HTR-8/SVneo (cell line): ENCODE measurements around the gene GNL1.
"Not testable (repeated sequence)": the region's sequence is repeated elsewhere in the genome, so short reads cannot be mapped to it uniquely, and the experiment has no call there.

ENCODE experiments used
- DNase-seq: peaks from one replicate; pipeline ENCODE4 v3.0.0; 2011; ENCODE audit warnings: low spot score, mixed read lengths; ENCODE audit not compliant: insufficient read length
- FAIRE-seq: peaks from 2 replicates; lab custom pipeline; 2011; peaks lifted over from hg19 to GRCh38; lab: Jason Lieb, UNC

GNL1 gene

DNA sequence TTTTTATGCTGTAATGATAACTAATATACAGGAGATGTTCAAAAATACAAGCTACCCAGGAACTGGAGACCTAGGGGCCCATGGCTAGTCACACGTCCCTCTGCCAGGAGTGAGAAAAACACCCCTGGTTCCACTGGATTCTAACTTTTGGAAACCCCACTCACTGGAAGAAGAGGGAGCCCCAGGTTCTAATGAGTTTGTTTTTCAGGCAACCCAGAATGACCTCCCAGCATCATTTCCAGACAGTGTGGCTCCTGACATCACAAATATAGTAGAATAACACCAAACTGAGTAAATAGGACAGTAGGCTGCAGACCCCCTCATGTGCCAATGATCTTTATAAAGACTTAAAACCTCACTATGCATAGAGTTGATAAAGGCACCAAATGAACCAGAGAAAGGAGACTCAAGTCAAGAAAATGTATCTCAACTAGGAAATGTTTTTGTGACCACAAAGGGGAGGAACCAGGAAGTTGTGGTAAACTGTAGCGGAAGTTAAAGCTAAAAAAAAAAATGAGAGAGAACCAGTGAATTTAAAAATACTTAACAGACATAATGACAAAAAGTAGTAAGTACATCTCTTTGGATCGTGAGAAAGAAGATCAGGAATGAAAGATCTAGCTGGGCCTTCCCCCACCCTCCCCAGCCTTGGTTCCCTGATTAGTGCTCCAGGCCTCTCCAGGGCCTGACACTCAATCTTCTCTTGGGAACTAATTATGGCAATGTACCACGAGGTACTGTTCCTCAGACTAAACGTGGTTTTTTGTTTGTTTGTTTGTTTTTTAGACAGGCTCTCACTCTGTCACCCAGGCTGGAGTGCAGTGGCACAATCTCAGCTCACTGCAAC lies 47.2 kb downstream of the GNL1 start:
- no peak for DNase-seq
- no peak for FAIRE-seq

DNA sequence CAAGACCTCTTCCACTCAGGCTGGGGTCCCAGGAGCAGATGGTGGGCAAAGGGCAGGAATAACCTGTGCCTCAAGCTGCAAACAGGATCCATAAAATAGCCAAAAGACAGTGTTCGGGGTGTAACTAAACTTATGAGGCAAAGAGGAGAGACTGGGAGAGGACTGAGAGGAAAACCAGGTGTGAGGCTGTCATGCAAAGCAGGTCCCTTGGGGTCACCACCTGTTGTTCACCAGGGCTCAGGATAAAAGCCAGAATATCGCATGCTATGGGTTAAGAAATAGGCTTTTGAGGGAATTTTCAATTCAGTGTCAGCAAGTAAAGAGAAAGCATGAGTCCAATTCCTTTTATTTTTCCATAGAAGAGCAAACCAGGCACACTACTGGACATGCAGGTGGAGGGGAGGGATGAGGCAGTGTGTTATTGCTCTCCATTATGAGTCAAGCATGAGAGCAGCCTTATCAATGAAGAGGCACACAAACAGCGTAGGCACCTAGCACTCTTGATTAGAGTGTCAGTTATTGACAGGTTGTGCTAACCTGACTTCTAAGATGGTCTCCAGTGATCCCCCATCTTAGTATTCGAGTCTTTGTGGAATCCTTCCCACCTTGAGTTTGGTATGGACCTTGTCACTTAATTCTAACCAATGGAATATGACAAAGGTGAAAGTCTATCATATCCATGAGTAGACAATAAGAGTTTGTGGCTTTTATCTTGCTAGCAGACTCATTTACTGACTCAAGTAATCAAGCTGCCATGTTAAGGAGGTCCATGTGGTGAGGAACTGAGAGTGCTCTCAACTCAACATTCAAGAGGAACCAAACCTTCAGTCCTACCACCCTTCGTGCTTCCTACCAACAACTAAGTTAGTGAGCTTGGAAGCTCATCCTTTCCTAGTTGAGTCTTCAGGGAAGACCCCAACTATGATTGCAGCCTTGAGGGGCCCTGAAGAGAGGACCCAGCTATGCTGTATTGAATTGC lies 48.2 kb downstream of the GNL1 start:
- DNase-seq (no peak), FAIRE-seq (no peak)

DNA sequence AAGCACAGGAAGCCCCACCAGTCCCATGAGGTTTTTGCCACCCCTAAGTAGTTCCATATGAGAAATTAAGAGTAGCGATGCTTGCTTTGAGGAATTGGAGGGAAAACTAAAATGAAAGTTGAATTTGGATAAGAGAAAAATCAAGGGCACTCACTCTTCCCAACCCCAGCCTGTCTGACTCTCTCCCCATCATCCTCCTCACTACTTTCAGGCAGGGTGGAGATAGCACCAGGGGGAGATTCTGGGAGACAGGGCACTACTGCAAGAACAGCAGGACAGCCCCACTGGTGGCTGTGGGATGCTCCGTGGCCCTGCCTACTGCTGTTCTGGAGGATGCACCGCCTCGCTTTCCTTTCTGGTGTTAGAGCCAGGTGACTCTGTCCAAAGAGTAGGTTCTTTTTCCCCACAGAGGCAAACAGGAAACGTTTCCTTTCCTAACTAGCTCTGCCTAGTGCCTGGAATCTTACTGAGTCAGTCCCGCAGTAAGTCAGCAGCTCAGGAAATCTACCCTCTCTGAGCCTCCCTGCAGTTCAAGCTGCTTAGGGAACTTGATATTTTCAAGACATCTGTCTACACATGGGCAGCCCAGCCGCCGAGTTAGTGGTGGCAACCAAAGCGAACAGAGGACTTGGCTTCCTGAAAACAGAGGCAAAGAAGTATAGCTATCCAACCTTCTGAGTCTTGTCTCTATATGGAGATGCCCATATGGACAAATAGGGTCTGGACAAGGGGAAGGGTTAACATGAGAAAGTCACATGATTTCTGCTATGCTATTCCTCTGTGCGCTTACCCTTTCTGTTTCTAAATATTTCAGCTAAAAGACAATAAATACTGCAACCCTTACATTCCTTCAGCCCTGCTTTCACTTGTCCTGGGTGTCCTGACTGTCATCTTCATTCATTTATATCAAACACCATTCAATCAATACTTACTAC lies 55.6 kb downstream of the GNL1 start:
- FAIRE-seq, result no peak

DNA sequence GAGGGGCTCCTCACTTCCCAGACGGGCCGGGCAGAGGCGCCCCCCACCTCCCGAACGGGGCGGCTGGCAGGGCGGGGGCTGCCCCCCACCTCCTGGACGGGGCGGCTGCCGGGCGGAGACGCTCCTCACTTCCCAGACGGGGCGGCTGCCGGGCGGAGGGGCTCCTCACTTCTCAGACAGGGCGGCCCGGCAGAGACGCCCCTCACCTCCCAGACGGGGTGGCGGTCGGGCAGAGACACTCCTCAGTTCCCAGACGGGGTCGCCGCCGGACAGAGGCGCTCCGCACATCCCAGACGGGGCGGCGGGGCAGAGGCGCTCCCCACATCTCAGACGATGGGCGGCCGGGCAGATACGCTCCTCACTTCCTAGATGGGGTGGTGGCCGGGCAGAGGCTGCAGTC lies 57.6 kb downstream of the GNL1 start:
- not testable (repeated sequence) for DNase-seq, FAIRE-seq

More for the DNA sequence above, 55.6 kb downstream of the GNL1 start:
- DNase-seq, result no peak

DNA sequence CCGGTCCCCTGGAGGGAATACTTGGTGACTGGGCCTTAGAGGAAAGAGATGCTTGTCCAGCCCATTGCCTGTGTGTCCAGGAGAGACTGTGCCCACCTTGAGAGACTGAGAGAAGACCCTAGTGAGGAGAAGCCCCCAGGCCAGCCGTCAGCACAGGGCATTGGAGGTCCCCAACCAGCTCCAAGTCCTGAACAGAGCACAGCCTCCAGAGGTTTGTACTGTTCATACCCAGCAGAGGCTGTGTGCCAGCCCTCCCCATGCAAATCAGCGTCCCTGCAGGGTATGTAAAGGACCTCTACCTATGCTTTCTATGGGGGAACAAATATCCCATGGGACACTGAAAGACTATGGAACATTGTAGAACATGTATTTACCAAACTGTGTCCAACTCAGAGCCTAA lies 58.6 kb downstream of the GNL1 start:
- FAIRE-seq (no peak), DNase-seq (no peak)

DNA sequence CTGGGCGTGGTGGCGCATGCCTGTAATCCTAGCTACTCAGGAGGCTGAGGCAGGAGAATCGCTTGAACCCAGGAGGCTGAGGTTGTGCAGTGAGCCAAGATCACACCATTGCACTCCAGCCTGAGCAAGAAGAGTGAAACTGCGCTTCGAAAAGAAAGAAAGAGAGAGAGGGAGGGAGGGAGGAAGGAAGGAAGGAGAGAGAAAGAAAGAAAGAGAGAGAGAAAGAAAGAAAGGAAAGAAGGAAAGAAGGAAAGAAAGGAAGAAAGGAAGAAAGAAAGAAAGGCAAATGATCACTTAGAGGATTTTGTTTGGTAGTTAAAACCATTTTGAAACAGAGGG lies 59.1 kb downstream of the GNL1 start:
- not testable (repeated sequence) for FAIRE-seq, DNase-seq

DNA sequence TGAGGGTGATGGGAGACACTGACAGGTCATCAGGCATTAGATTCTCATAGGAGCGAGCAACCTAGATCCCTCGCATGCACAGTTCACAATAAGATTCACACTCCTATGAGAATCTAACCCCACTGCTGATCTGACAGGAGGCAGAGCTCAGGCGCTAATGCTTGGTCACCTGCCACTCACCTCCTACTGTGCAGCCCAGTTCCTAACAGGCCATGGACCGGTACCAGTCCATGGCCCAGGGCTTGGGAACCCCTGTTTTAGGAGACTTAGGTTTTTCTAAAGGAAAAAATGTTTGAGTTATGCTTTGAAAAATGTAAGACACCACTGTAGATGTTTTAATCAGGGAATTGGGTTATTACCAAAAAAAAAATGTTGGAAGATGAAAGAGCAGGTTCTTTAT lies 60.3 kb downstream of the GNL1 start:
- no peak for DNase-seq
- FAIRE-seq, result no peak

- not testable (repeated sequence) for DNase-seq, FAIRE-seq
Observed at GRCh38 chr6:30495060-30495459, 61.2 kb downstream of the GNL1 start.

DNA sequence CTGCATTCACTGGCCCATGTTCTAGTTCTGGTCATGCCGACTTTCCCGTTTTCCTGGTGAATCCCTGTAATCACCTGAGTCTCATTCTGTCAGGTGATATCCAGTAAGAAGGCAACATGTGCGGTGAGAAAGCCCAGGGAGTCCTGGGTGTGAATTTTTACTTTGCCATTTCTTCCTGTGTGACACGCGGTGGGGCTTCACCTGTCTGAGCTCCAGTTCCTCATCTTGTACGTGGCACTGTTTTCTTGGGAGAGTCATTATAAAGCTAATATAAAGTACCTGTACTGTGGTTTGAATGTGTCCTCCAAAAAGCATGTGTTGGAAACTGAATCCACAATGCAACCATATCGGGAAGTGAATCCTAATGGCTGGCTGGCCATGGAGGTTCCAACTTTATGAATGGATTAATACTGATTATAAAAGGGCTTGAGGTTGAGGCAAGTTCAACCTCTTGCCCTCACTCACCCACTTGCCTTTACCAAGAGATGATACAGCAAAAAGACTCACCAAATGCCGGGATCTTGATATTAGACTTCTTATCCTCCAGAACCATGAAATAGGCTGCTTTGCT lies 61.9 kb downstream of the GNL1 start:
- FAIRE-seq, result no peak
- no peak for DNase-seq

DNA sequence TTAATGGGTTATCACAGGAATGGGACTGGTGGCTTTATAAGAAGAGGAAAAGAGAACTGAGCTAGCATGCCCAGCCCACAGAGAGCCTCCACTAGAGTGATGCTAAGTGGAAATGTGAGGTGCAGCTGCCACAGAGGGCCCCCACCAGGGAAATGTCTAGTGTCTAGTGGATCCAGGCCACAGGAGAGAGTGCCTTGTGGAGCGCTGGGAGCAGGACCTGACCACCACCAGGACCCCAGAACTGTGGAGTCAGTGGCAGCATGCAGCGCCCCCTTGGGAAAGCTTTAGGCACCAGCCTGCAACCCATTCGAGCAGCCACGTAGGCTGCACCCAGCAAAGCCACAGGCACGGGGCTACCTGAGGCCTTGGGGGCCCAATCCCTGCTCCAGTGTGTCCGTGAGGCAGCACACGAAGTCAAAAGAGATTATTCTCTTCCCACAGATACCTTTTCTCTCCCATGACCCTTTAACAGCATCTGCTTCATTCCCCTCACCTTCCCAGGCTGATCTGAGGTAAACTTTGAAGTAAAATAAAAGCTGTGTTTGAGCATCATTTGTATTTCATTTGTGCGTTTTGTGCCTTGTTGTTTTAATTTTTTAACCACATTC lies 62.5 kb downstream of the GNL1 start:
- no peak for DNase-seq
- FAIRE-seq, result no peak

- DNase-seq (no peak), FAIRE-seq (no peak)
Observed at GRCh38 chr6:30491991-30492952, 64.0 kb downstream of the GNL1 start.
